HT1080 (cell line): Measurements from ENCODE around the gene XAGE1B. TPM values are rescaled to one million over a fixed set of nuclear protein-coding genes. Genes with fewer than 3 reads are reported as not detected.

Experiments used
- small RNA-seq: library from RNA; depleted of rRNA; stranded (forward); fragments of <200 nt; gene quantifications from one replicate; pipeline ENCODE3, GENCODE V24; 2014
- total RNA-seq: library from RNA; depleted of rRNA; stranded (reverse); fragments of >200 nt; shearing (Covaris generic); gene quantifications from 2 replicates; pipeline ENCODE4 v1.2.3, GENCODE V29; 2014; rRNA removed

The XAGE1B gene
- total RNA-seq, 1 experiment from 2014 or later: 1.7 TPM

Small RNA genes within 50 kb of the gene (small RNA-seq; reads per million reads assigned to genes)
- not detected for gene BX510359.8
- not detected for gene RBM22P7

Other genes starting within 250 kb of the XAGE1B start
- gene XAGE2, start 148.0 kb downstream of the XAGE1B start, total RNA-seq: 0.61 TPM in 1 of 2 replicates, not detected in the other
- 1.7 and 2.2 TPM in 2 replicates for gene XAGE1A, start 21.3 kb downstream of the XAGE1B start, total RNA-seq
- not detected in 2 replicates for gene SSX7, start 137.8 kb upstream of the XAGE1B start, total RNA-seq
- 0.13 TPM in 1 of 2 replicates, not detected in the other for gene SSX2, start 190.1 kb upstream of the XAGE1B start, total RNA-seq
- gene SSX2B, start 234.2 kb upstream of the XAGE1B start, total RNA-seq: 0.43 TPM in 1 of 2 replicates, not detected in the other